Measurements from ENCODE around the gene EWSR1.

Gene EWSR1

GRCh38 chr22:29251265-29251664, 16.8 kb upstream of the EWSR1 start:
- Histone ChIP-seq H3K4me1 (ENCODE audit: low read depth, poor library complexity, severe bottlenecking) (peaks cover 7% of the 10 kb centered on the region), H3K9ac (no peak overlapping the region), H3K27ac (no peak overlapping the region), H3K36me3 (ENCODE audit: insufficient read depth) (no peaks in the 10 kb centered on the region), H4K20me1 (ENCODE audit: insufficient read depth) (no peaks in the 10 kb centered on the region), H2AFZ (ENCODE audit: low read depth) (no peak overlapping the region), H3K4me3 (IDR thresholded peaks at IDR 0.05; ENCODE audit: insufficient read depth, low read depth, low read length) (no peak overlapping the region), H3K4me2 (no peak overlapping the region), H3K79me2 (ENCODE audit: insufficient read depth, low read depth) (no peaks in the 10 kb centered on the region), H3K27me3 (ENCODE audit: insufficient read depth, low read depth) (no peaks in the 10 kb centered on the region)
- no peak for TF ChIP-seq CTCF (conservative IDR thresholded peaks at IDR 0.05; ENCODE audit: low read depth, low read length)

GRCh38 chr22:29251981-29252911, 15.8 kb upstream of the EWSR1 start:
- Histone ChIP-seq H3K4me2 (no peak overlapping the region), H3K36me3 (ENCODE audit: insufficient read depth) (no peaks in the 10 kb centered on the region), H4K20me1 (ENCODE audit: insufficient read depth) (no peaks in the 10 kb centered on the region), H3K27ac (no peak overlapping the region), H3K27me3 (ENCODE audit: insufficient read depth, low read depth) (no peaks in the 10 kb centered on the region), H2AFZ (ENCODE audit: low read depth) (no peak overlapping the region), H3K79me2 (ENCODE audit: insufficient read depth, low read depth) (no peaks in the 10 kb centered on the region), H3K9ac (no peak overlapping the region), H3K4me1 (ENCODE audit: low read depth, poor library complexity, severe bottlenecking) (peaks cover 7% of the 10 kb centered on the region), H3K4me3 (IDR thresholded peaks at IDR 0.05; ENCODE audit: insufficient read depth, low read depth, low read length) (no peak overlapping the region)
- TF ChIP-seq CTCF (conservative IDR thresholded peaks at IDR 0.05; ENCODE audit: low read depth, low read length) = no peak

- TF ChIP-seq CTCF (conservative IDR thresholded peaks at IDR 0.05; ENCODE audit: low read depth, low read length) = no peak
- Histone ChIP-seq H3K4me3 (IDR thresholded peaks at IDR 0.05; ENCODE audit: insufficient read depth, low read depth, low read length) (no peak overlapping the region), H2AFZ (ENCODE audit: low read depth) (peak overlapping the region; percentile 33; the same call in 1 of the 2 replicates), H3K27ac (no peak overlapping the region), H3K79me2 (ENCODE audit: insufficient read depth, low read depth) (no peaks in the 10 kb centered on the region), H4K20me1 (ENCODE audit: insufficient read depth) (no peaks in the 10 kb centered on the region), H3K36me3 (ENCODE audit: insufficient read depth) (no peaks in the 10 kb centered on the region), H3K4me2 (no peak overlapping the region), H3K4me1 (ENCODE audit: low read depth, poor library complexity, severe bottlenecking) (peaks cover 7% of the 10 kb centered on the region), H3K27me3 (ENCODE audit: insufficient read depth, low read depth) (no peaks in the 10 kb centered on the region), H3K9ac (no peak overlapping the region)
Measured at GRCh38 chr22:29253561-29254285, 14.3 kb upstream of the EWSR1 start.

GRCh38 chr22:29254286-29254660, 13.8 kb upstream of the EWSR1 start:
- H3K79me2 ChIP-seq (ENCODE audit: insufficient read depth, low read depth) = no peaks in the 10 kb centered on the region
- H2AFZ ChIP-seq (ENCODE audit: low read depth) = peak overlapping the region; percentile 33; the same call in 1 of the 2 replicates
- H3K4me3 ChIP-seq (IDR thresholded peaks at IDR 0.05; ENCODE audit: insufficient read depth, low read depth, low read length) = no peak overlapping the region
- no peak overlapping the region for H3K9ac ChIP-seq
- H3K4me1 ChIP-seq (ENCODE audit: low read depth, poor library complexity, severe bottlenecking) = peaks cover 7% of the 10 kb centered on the region
- H4K20me1 ChIP-seq (ENCODE audit: insufficient read depth) = no peaks in the 10 kb centered on the region
- H3K4me2 ChIP-seq = no peak overlapping the region
- no peak for TF ChIP-seq CTCF (conservative IDR thresholded peaks at IDR 0.05; ENCODE audit: low read depth, low read length)
- H3K27ac ChIP-seq = no peak overlapping the region
- no peaks in the 10 kb centered on the region for H3K36me3 ChIP-seq (ENCODE audit: insufficient read depth)
- no peaks in the 10 kb centered on the region for H3K27me3 ChIP-seq (ENCODE audit: insufficient read depth, low read depth)

Data from KMS-11 (cell line).